ENCODE data around the gene EPC2. TPM values are rescaled to one million over a fixed set of nuclear protein-coding genes. Genes with fewer than 3 reads are reported as not detected.
"Not testable (repeated sequence)": the region's sequence is repeated elsewhere in the genome, so short reads cannot be mapped to it uniquely, and the experiment has no call there.

Gene EPC2
- total RNA-seq, 4 donors from 2014 or later: 37.9 to 55.3 (median 44.1) TPM

DNA sequence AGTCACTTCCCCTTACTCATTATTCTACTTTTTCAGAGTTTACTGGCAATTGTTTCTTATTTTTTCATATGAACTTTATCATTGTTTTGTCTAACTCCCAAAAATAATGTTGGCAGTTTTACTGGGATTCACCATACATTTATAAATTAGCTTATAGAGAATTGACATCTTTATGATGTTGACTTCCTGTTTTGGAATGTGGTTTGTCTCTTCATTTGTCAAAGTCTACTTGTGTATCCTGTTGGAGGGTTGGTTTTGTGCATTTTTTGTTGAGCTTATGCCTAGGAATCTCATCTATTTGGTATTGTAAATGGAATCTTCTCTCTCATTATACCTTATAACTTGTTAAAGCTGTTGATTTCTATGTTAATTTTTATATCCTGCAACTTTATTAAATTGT, 16.4 kb downstream of the EPC2 start:
- no peaks in the 10 kb centered on the region for H3K9me3 ChIP-seq
- H3K27me3 ChIP-seq: no peaks in the 10 kb centered on the region
- H3K36me3 ChIP-seq: no peaks in the 10 kb centered on the region
- H3K4me1 ChIP-seq: peaks cover 19 to 31% of the 10 kb centered on the region in 2 donors
- TF ChIP-seq, protein P1, sequence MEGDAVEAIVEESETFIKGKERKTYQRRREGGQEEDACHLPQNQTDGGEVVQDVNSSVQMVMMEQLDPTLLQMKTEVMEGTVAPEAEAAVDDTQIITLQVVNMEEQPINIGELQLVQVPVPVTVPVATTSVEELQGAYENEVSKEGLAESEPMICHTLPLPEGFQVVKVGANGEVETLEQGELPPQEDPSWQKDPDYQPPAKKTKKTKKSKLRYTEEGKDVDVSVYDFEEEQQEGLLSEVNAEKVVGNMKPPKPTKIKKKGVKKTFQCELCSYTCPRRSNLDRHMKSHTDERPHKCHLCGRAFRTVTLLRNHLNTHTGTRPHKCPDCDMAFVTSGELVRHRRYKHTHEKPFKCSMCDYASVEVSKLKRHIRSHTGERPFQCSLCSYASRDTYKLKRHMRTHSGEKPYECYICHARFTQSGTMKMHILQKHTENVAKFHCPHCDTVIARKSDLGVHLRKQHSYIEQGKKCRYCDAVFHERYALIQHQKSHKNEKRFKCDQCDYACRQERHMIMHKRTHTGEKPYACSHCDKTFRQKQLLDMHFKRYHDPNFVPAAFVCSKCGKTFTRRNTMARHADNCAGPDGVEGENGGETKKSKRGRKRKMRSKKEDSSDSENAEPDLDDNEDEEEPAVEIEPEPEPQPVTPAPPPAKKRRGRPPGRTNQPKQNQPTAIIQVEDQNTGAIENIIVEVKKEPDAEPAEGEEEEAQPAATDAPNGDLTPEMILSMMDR (IDR thresholded peaks at IDR 0.05): no peak
- no peak for TF ChIP-seq POLR2A (IDR thresholded peaks at IDR 0.05)
- no peak overlapping the region for H3K27ac ChIP-seq
- intact Hi-C loops (cut with DNase I): no loop called here
- no peak overlapping the region for H3K4me3 ChIP-seq (replicated peaks in 1 of 3)
- DNase-seq: no peak

DNA sequence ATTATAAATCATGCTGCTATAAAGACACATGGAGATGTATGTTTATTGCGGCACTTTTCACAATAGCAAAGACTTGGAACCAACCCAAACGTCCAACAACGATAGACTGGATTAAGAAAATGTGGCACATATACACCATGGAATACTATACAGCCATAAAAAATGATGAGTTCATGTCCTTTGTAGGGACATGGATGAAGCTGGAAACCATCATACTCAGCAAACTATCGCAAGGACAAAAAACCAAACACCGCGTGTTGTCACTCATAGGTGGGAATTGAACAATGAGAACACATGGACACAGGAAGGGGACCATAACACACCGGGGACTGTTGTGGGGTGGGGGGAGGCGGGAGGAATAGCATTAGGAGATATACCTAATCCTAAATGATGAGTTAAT, 17.8 kb downstream of the EPC2 start:
- H3K27me3 ChIP-seq; H3K4me3 ChIP-seq (replicated peaks in 1 of 3); DNase-seq; H3K36me3 ChIP-seq; H3K27ac ChIP-seq; intact Hi-C loops (cut with DNase I); H3K9me3 ChIP-seq: not testable (repeated sequence)
- H3K4me1 ChIP-seq: peaks cover 17 to 28% of the 10 kb centered on the region in 2 donors
- WGBS, 2 donors: 97 to 98% methylated on average over 8 of the region's 8 CpGs

DNA sequence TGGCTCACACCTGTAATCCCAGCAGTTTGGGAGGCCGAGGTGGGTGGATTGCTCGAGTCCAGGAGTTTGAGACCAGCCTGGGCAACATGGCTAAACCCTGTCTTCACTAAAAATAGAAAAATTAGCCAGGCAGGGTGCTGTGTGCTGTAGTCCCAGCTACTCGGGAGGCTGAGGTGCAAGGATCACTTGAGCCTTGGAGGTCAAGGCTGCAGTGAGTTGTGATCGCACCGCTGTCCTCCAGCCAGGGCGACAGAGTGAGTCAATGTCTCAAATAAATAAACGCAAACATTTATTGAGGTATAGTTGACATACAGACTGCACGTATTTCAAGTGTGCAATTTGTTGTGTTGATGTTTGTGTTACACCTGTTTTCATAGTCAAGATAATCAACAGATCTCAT, 19.7 kb downstream of the EPC2 start:
- H3K27me3 ChIP-seq: no peaks in the 10 kb centered on the region
- 87 to 99% methylated on average over 8 of the region's 8 CpGs for WGBS, 2 donors

DNA sequence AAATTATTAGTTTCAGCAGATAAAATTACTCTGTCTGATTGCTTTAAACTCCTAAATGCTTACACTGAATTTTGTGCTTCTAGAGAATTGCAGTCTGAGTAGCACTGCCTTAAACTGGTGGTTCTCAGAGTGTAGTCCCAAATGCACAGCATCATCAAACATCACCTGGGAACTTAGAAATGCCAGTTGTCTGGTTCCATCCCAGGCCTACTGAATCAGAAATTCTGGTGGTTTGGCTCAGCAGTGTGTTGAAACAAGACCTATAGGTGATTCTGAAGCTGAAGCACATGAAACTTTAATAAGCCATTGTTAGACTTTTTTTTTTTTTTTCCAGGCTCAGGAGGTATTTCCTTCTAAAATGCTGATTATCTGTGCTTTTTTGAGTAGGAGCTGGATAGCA, 22.0 kb downstream of the EPC2 start:
- Histone ChIP-seq H3K36me3 (no peaks in the 10 kb centered on the region), H3K4me3 (replicated peaks in 1 of 3) (no peak overlapping the region), H3K27me3 (no peaks in the 10 kb centered on the region), H3K4me1 (peaks cover 9 to 10% of the 10 kb centered on the region in 2 donors), H3K27ac (no peak overlapping the region), H3K9me3 (no peaks in the 10 kb centered on the region)
- TF ChIP-seq POLR2A (IDR thresholded peaks at IDR 0.05): no peak
- TF ChIP-seq, protein P1 (IDR thresholded peaks at IDR 0.05): no peak
- no peak for DNase-seq
- intact Hi-C loops (cut with DNase I): no loop called here

More for the DNA sequence above, 19.7 kb downstream of the EPC2 start:
- intact Hi-C loops (cut with DNase I): no loop called here
- H3K4me3 ChIP-seq (replicated peaks in 1 of 3): no peak overlapping the region
- H3K36me3 ChIP-seq: no peaks in the 10 kb centered on the region
- TF ChIP-seq, protein P1 (IDR thresholded peaks at IDR 0.05): no peak
- no peak for TF ChIP-seq POLR2A (IDR thresholded peaks at IDR 0.05)
- no peak for DNase-seq
- no peak overlapping the region for H3K27ac ChIP-seq
- peaks cover 9 to 13% of the 10 kb centered on the region in 2 donors for H3K4me1 ChIP-seq
- H3K9me3 ChIP-seq: no peaks in the 10 kb centered on the region

DNA sequence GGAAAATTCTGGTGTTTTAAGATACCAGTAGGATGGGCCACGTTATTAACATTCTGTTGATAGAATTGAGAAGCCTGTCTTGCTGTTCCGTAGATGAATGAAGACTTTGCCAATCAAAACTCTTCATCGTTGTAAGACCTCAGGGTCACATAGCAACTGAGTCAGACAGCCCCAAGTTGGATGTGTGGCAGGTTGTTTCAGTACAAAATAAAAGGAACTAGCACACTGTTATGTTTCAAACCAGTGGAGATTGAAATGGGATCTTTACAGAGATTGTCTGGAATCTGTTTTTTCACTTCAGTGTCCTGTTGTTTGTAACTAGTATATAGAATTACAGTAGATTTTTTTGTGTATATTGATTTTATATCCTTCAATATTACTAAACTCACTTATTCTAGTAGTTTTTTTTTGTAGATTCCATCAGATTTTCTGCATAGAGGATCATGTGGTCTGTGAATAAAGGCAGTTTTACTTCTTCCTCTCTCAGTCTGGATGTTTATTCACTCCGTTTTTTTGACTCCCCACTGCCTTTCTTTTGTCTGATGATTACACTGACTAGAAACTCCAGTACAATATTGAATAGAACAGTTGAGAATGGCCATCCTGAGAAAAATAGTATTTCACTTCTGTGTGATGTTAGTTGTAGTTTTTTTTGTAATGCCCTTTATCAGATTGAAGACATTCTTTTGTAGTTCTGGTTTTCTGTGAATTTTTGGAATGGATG, 22.7 kb downstream of the EPC2 start:
- TF ChIP-seq, protein P1 (IDR thresholded peaks at IDR 0.05): no peak
- no peak for TF ChIP-seq POLR2A (IDR thresholded peaks at IDR 0.05)
- DNase-seq: no peak
- WGBS, 2 donors: 57 to 58% methylated on average over 4 of the region's 4 CpGs
- no peak overlapping the region for H3K4me3 ChIP-seq (replicated peaks in 1 of 3)
- intact Hi-C loops (cut with DNase I): no loop called here
- no peaks in the 10 kb centered on the region for H3K36me3 ChIP-seq
- H3K9me3 ChIP-seq: no peaks in the 10 kb centered on the region
- no peak overlapping the region for H3K27ac ChIP-seq
- H3K27me3 ChIP-seq: no peaks in the 10 kb centered on the region
- peaks cover 9 to 13% of the 10 kb centered on the region in 2 donors for H3K4me1 ChIP-seq
